CMK (cell line): ENCODE results near the gene TLX2.
"Not testable (repeated sequence)": the region's sequence is repeated elsewhere in the genome, so short reads cannot be mapped to it uniquely, and the experiment has no call there.

Source experiments
- DNase-seq: peaks from one replicate; pipeline ENCODE4 v3.0.0-alpha.2; 2010; ENCODE audit warnings: low read depth

TLX2 gene

GRCh38 chr2:74514368-74515270 is at the start of gene TLX2:
Gene TLX2 (plus strand): TSS chr2:74514450. CDS start chr2:74514807, 357 bp downstream.
- DNase-seq, result no peak

DNA sequence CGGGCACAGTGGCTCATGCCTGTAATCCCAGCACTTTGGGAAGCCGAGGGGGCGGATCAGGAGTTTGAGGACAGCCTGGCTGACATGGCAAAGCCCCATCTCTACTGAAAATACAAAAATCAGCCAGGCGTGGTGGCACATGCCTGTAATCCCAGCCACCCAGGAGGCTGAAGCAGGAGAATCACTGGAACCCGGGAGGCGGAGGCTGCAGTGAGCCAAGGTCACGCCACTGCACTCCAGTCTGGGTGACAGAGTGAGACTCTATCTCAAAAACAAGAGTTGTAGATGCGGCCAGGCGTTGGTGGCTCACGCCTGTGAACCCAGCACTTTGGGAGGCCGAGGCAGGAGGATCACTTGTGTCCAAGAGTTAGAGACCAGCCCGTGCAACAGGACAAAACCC is 43.5 kb upstream of the TLX2 start:
- not testable (repeated sequence) for DNase-seq

- no peak for DNase-seq
Observed at GRCh38 chr2:74471332-74472065, 42.8 kb upstream of the TLX2 start.

GRCh38 chr2:74472086-74472944 is 41.9 kb upstream of the TLX2 start, which contains the start of gene MRPL53:
Gene MRPL53 (minus strand): TSS chr2:74472680. CDS start chr2:74472660, 20 bp downstream.
- DNase-seq, result peak; percentile 95

- DNase-seq, result no peak
Observed at GRCh38 chr2:74472945-74473258, 41.3 kb upstream of the TLX2 start.

DNA sequence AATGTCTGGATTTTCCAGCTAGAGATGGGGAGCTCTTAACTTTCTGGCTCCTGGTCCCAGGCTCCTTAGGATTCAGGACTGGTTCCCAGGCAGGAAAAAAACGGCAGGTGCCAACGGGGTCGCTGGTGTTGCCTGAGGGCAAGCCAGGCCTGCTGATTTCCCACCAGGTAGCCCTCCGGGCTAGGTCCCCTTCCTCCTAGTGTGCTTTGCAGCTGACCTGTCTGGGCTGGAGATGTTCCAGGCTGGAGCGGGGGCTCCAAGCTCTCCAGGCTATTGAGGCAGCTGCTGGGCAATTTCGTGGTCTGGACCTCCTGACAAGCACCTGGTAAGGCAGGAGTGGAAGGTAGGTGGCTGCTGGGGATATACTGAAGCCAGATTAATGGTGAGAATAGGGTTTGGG is 39.8 kb upstream of the TLX2 start:
- DNase-seq, result no peak

DNA sequence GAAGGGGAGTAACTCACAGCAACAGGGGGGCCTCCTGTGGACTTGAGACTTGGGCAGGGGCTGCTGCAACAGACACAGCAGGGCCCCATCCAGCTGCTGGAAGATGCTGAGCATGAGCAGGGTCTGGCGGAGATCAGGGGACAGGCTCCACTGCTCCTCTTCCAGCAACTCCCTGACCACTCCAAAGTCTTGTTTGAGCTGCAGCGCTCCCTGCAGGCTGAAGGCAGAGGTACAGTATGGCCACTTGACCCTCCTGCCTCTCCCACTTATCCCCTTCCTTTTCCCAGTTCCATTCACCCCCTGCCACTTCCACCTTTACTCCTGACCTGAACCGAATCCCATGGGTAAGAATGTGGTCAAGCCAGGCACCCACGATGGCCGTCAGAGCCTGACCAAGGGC is 39.4 kb upstream of the TLX2 start:
- DNase-seq, result no peak

DNA sequence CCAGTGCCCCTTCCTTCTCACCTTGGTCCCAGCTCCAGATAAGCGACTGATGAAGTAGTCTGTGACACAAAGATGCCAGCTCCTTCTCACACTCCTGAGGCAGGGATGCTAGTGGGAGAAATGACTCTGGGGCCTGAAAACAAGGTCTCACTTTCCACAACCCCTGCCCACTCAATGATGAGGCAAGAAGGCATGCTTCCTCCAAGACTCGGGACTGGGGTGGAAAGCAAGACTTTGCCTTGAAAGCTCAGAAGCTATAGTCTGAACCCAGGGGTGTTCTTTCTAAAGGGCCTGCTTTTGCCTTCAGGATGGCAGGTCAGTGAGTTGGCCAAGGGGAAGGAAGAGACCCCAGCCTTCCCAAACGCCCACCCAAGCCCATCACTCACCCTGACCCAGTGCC is 32.8 kb upstream of the TLX2 start:
- DNase-seq, result no peak

DNA sequence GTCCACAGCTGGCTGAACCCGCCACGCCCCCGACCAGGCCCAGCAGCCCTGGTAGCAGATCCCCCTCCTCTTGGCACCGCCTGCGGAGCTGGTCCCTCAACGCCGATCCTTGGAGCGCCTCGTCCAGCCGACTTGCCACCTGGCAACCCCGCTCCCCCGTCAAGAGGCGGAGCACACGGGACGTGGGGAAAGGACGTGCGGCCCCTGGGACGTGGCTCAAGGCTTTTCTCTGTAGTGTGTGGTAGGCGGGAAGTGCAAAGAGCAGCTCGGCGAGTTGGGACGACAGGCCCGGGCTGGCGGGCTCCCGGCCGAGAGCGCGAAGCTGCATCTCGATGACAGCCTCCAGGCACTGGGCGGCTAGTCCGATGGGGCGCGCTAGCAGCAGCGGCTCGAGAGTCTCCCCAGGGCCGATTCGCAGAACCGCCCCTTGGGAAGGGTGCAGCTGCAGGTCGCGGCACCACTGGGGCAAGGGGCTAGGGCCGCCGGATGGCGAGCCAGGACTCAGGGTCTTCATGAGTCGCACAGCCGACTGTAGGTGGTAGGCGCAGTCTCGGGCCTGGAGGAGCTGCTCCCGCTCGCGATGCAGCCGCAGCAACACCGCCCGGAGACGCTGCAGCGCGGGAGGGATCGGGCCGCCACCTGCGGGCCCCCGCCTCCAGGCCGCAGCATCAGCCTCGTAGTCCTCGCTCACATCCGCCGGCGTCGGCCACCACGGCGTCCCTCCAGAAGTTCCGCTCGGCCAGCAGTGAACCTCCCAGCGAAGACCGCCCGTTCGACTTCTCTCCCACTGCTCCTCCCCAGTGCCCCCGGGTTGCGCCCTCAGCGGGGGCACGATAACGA is 32.1 kb upstream of the TLX2 start:
- no peak for DNase-seq

DNA sequence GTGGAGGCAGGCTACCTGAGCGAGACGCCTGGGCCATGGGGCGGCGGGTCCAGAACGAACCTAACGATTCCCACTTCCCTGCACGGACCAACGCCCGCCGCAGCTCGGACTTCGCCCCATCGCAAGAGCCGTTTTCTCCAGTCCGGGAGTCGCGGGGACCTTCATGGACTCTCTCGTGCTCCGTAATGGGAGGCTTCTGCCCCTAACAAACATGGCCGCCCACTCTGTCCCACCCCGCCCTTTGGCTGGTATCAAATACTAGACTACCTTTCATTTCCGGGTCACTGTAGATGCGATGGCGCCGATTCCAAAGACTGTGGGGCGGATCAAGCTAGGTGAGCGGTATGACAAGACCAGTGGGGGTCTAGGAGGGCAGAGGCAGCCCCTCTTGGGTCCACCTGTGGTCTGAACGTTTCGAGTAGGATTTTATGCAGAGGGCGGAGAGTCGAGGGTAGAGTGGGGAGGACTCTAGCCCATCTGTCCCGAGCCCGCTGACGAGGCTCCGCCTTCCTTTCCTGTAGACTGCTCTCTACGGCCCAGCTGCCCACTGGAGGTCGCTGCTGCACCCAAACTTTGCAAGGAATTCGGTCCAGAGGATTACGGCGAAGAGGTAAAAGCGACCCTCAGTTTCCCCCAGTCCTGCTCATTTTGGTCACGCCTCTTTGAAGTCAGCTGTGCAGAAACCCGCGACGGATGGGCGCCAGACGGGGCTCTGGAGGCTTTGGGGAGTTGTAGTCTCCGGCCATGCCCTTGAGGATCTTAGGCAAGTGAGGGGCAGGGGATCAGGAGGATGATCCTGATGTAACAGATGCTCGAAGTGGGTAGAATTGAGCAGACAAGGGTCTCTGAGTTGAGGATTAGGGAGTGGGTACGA is 31.2 kb upstream of the TLX2 start, which contains the start of the genes CCDC142 and TTC31:
Gene CCDC142, minus strand, starts transcription at position 198 of the 874 bp plus-strand sequence. Its CDS starts 161 bp downstream, at position 37.
Gene TTC31, plus strand, starts transcription at position 281 of the 874 bp plus-strand sequence. Its CDS starts 15 bp downstream, at position 296.
- DNase-seq, result peak; percentile 79

DNA sequence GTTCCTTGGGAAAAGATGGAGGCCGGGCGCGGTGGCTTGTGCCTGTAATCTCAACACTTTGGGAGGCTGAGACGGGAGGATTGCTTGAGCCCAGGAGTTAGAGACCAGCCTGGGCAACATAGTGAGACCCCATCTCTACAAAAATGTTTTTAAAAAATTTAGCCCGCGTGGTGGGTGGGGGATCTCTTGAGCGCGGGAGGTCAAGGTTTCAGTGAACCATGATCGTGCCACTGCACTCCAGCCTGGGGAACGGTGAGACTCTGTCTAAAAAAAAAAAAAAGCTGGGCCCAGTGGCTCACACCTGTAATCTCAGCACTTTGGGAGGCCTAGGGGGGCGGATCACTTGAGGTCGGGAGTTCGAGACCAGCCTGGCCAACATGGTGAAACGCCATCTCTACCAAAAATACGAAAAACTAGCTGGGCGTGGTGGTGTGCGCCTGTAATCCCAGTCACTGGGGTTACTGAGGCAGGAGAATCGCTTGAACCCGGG is 30.5 kb upstream of the TLX2 start:
- DNase-seq, result not testable (repeated sequence)

- DNase-seq, result no peak
Observed at GRCh38 chr2:74486141-74486540, 28.1 kb upstream of the TLX2 start.

GRCh38 chr2:74488643-74489481 is 25.4 kb upstream of the TLX2 start:
- no peak for DNase-seq

GRCh38 chr2:74489906-74490305 is 24.3 kb upstream of the TLX2 start:
- DNase-seq, result no peak

DNA sequence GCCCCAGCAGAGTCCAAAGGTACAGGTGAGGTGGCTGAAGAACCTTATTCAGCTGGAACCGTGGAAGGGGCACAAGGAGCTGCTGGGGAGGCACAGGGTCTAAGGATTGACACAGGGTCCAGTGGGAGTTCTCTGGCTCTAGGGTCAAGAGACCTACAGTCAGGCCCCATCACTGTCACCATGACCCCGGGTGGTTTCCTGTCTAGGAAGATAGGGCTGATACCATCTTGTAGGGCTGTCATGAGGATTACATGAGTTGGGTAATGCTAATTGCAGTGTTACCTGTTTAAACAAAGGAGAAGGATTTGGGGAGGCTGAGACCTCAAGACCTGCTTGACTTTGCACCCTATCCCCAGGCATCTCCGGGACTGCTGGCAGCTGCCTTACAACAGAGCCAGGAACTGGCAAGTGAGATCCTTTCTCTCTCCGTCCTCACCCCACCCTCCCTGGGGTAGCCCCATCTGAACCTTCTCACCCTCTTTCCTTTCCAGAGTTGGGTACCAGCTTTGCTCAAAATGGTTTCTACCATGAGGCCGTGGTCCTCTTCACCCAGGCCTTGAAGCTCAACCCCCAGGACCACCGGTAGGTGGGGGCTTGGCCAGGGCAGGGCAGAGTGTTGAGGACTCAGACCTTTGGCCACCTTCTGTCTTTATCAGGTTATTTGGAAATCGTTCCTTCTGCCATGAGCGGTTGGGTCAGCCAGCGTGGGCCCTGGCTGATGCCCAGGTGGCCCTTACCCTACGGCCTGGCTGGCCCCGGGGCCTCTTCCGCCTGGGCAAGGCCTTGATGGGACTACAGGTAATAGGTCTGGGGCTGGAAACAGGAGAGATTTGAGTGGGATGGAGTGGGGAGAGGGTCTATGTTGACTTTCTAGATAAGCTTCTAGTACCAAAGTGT is 22.4 kb upstream of the TLX2 start:
- DNase-seq, result no peak

DNA sequence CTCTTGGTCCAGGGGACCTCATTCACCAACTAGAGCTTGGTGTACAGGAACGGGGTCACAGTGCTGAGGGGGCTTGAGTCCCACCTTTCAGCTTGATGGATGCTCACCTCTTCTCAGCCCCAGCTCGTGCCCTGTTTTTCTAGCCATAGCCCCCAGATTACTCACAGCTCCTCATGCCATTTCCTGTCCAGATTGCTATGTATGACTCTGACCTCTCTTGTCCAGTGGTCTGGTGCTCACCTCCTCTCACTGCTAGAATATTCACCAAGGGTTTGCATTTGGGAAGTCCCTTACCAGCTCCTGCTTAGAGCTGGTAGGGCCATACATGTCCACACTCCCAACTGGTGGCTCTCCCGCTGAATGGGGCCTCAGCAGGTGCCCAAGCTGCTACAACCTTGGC is 20.7 kb upstream of the TLX2 start:
- no peak for DNase-seq

- DNase-seq, result no peak
Observed at GRCh38 chr2:74495440-74495839, 18.8 kb upstream of the TLX2 start.
